Brain microvascular endothelial cell (primary cell): Measurements from ENCODE around the gene WDTC1.

Experiments used
- DNase-seq: peaks from one replicate; pipeline ENCODE4 v3.0.0-alpha.2; 2020
- H3K27ac ChIP-seq: fragments of 250-450 bp; sonication (Bioruptor Pico); 2 replicates; pipeline ENCODE4 v1.5.1; 2020; ENCODE audit warnings: mild to moderate bottlenecking, moderate library complexity
- H3K27me3 ChIP-seq: fragments of 250-450 bp; sonication (Bioruptor Pico); replicated peaks from 2 replicates; pipeline ENCODE4 v1.5.1; 2020; ENCODE audit warnings: mild to moderate bottlenecking
- H3K36me3 ChIP-seq: fragments of 250-450 bp; sonication (Bioruptor Pico); replicated peaks from 2 replicates; pipeline ENCODE4 v1.5.1; 2020; ENCODE audit warnings: mild to moderate bottlenecking
- H3K4me3 ChIP-seq: 2 replicates; pipeline ENCODE4 v1.5.1; 2011; ENCODE audit warnings: low read depth, mild to moderate bottlenecking, control low read depth, low read length, moderate library complexity
- in situ Hi-C: cut with HindIII; loops from 2 replicates; pipeline ENCODE4 v1.10.0; 2017; ENCODE audit warnings: low sequenced_read_pairs, low pct_ligation_motif_present
- TF ChIP-seq, protein P1 (sequence below): IDR thresholded peaks from 2 replicates; pipeline ENCODE4 v1.5.1; 2011; ENCODE audit warnings: low read depth, mild to moderate bottlenecking, moderate library complexity, low read length, control low read depth, inconsistent platforms; ENCODE audit errors: missing control alignments

Gene WDTC1

DNA sequence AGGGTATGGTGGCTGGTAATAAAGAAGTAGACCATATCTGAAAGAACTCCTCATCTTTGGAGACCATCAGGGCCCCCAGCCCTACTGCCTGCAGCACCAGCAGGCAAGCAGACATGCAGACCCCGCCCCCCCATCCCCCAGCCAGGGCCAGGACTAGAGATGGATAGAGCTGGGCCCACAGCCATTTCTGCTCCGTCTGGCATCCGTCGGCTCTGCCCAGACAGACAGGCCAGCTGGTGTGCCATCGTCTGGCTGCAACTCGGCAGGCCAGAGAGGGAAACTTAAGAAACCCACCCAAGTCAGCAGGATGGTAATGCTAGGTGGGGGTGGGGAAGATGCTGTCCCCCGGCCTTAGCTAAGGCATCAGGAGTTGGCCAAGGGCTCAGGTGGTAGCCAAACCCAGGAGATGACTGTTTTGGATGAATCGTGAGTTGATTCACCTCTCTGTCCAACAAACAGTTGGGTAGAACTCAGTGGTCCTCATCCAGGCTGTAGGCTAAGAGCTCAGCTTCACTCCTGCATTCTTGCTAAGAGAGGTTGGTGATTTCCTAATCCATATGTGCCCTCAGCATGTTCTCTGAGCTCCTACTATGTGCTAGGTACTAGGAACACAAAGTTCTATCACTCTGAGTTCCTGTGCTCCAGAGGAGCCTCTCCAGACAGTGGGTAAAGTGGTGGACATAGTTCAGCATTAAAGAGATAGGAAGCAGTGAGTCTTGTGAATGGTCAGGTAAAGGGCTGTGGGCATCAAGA, 64.4 kb downstream of the WDTC1 start:
- no peak for DNase-seq
- Histone ChIP-seq H3K4me3 (no peak overlapping the region), H3K27me3 (no peaks in the 10 kb centered on the region), H3K36me3 (peaks cover 7% of the 10 kb centered on the region), H3K27ac (peak overlapping the region; percentile 87)
- TF ChIP-seq, protein P1, sequence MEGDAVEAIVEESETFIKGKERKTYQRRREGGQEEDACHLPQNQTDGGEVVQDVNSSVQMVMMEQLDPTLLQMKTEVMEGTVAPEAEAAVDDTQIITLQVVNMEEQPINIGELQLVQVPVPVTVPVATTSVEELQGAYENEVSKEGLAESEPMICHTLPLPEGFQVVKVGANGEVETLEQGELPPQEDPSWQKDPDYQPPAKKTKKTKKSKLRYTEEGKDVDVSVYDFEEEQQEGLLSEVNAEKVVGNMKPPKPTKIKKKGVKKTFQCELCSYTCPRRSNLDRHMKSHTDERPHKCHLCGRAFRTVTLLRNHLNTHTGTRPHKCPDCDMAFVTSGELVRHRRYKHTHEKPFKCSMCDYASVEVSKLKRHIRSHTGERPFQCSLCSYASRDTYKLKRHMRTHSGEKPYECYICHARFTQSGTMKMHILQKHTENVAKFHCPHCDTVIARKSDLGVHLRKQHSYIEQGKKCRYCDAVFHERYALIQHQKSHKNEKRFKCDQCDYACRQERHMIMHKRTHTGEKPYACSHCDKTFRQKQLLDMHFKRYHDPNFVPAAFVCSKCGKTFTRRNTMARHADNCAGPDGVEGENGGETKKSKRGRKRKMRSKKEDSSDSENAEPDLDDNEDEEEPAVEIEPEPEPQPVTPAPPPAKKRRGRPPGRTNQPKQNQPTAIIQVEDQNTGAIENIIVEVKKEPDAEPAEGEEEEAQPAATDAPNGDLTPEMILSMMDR, result no peak
- in situ Hi-C loops, result no loop called here

DNA sequence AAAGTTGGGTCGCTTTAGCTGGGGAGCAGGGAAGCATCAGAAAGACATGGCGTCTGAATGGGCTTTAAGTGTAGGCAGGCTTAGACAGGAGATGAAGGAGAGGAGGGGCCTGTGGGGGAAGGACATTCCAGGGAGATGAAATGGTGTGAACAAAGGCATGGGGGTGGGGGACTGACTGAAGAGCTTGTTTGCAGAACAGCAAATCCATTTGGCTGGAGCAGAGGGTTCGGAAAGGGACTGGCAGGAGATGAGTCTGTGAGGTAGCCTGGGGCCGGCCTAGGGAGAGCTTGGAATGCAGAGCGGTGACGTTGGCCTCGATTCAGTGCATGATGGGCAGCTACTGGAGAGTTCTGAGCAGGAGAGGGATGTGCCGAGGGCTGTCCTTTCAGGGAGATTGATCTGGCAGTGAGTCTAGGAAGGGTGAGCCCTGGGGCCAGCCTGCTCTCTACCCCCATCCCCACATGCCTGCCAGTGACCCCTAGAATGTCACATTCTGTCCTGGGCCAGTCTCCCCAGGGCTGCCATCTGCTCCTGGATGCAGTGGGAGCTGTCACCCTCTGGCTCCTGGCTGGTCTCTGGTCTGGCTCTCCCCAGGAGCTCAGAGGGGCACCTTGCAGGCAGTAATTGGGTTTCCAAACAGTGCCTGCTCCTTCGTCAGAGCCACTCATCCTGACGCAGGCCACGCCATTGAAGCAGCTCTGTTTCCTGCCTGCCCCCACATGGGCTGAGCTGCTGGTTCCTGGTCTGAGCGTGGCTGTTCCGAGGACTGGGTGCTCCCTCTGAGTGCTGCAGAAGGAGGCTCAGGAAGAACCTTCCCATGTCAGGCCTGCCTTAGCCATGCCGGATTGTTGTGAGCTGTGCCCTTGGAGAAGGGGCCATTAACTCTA, 65.2 kb downstream of the WDTC1 start:
- TF ChIP-seq, protein P1, result no peak
- DNase-seq, result peak; percentile 99
- Histone ChIP-seq H3K4me3 (no peak overlapping the region), H3K27me3 (no peaks in the 10 kb centered on the region), H3K36me3 (peaks cover under 1% of the 10 kb centered on the region), H3K27ac (peak overlapping the region; percentile 87)
- in situ Hi-C loops, result no loop called here

DNA sequence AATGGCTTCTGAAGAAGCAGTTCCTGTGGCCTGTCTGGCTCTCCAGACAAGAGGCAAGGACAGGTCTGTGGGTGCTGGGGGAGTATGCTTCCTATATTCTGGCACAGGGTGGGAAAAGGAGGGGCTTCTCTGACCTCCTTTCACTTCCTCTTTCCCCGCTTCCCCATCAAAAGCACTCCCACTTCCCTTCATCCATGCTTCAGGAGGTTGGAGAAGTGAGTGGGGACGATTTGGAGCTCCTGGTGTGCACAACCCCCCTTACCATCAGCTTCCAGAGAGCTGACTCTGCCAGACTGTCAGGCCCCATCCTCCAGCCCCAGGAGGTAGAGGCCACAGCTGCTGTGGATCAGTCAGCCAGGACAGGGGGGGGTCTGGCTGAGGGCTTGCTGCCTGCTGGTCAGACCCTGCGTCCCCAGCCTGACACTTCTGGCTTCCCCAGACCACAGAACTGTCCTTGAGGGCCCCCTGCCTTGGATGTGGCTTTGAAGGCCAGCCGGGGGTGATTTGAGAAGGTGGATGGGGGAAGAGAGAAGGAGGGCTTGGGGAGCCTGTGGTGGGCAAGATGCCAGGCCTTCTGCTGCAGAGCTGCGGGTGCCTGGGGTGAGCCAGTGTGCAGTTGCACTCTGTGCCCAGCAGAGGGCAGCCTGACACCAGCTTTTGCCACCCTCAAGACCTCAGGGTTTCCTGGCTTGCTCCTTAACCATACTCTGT, 66.1 kb downstream of the WDTC1 start:
- peak; percentile 87 for DNase-seq
- Histone ChIP-seq H3K36me3 (no peaks in the 10 kb centered on the region), H3K4me3 (no peak overlapping the region), H3K27ac (peak overlapping the region; percentile 87), H3K27me3 (no peaks in the 10 kb centered on the region)
- TF ChIP-seq, protein P1, result peak; percentile 98
- in situ Hi-C loops, result no loop called here

DNA sequence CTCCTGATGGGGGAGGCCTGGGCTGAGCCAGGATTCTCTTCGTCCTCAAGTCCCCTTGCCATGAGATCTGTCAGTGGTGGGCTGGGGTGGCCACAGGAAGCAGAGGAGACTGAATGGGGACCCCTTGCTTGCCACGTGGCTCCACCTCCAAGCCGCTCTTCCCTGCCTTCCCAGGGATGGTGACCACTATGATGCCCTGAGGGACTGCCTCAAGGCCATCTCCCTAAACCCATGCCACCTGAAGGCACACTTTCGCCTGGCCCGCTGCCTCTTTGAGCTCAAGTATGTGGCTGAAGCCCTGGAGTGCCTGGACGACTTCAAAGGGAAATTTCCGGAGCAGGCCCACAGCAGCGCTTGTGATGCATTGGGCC, 66.6 kb downstream of the WDTC1 start:
- no peak for DNase-seq
- peak overlapping the region; percentile 21 for H3K27ac ChIP-seq
- H3K36me3 ChIP-seq, result no peaks in the 10 kb centered on the region
- H3K27me3 ChIP-seq, result no peaks in the 10 kb centered on the region
- H3K4me3 ChIP-seq, result no peak overlapping the region
- in situ Hi-C loops, result no loop called here
- TF ChIP-seq, protein P1, result no peak

DNA sequence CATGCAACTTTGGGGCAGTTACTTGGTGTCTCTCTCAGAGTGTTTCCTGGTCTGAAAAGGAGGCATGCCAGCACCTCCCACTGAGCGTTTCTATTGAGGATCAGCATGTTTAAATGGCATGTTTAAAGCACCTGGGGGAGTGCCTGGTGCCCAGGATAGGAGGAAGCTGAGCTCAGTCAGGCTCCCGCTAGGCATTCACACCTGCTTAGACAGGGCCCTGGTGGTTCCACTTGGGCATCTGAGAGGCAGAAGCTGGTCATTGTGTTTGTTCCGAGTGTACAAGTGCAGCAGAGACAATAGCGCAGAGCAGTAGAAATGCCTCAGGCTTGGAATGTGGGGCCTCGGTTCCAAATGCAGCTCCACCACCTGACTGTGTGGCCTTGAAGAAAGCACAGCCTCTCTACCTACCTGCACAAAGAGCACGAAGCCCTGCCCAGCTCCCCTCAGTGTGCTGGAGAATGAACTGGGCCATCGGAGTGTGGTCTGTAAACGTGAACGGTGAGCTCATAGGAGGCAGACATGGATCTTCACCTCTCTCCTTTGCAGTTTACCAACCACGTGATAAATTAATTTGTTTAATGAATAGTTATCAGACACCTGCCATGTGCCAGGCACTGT, 67.3 kb downstream of the WDTC1 start:
- no peak for DNase-seq
- no peak overlapping the region for H3K27ac ChIP-seq
- H3K36me3 ChIP-seq, result no peaks in the 10 kb centered on the region
- H3K27me3 ChIP-seq, result no peaks in the 10 kb centered on the region
- TF ChIP-seq, protein P1, result no peak
- in situ Hi-C loops, result no loop called here
- H3K4me3 ChIP-seq, result no peak overlapping the region
